Measurements from ENCODE around the gene BMP2.
A peak's percentile ranks its signal among the peaks of the same experiment; 100 is the strongest.

The BMP2 gene

DNA sequence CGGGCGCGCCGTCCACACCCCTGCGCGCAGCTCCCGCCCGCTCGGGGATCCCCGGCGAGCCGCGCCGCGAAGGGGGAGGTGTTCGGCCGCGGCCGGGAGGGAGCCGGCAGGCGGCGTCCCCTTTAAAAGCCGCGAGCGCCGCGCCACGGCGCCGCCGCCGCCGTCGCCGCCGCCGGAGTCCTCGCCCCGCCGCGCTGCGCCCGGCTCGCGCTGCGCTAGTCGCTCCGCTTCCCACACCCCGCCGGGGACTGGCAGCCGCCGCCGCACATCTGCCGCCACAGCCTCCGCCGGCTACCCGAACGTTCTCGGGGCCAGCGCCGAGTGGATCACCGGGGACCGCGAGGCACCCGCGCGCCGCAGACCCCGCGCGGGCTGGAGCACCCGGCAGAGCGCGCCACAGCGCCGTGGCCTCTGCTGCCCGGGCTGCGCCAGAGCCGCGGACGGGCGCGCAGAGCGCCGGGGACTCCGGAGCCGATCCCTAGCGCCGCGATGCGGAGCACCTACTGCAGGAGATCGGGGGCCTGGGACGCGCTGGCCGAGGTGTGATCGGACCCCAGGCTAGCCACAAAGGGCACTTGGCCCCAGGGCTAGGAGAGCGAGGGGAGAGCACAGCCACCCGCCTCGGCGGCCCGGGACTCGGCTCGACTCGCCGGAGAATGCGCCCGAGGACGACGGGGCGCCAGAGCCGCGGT is at the start of gene BMP2:
Gene BMP2 (plus strand): TSS at position 151 of the 692 bp plus-strand sequence. CDS start 2,441 bp downstream, outside the sequence.
- peak within 1 kb of the TSS; percentile 54 for H3K4me3 ChIP-seq (replicated peaks; ENCODE audit: low read depth, low read length)
- TF ChIP-seq, protein P1, sequence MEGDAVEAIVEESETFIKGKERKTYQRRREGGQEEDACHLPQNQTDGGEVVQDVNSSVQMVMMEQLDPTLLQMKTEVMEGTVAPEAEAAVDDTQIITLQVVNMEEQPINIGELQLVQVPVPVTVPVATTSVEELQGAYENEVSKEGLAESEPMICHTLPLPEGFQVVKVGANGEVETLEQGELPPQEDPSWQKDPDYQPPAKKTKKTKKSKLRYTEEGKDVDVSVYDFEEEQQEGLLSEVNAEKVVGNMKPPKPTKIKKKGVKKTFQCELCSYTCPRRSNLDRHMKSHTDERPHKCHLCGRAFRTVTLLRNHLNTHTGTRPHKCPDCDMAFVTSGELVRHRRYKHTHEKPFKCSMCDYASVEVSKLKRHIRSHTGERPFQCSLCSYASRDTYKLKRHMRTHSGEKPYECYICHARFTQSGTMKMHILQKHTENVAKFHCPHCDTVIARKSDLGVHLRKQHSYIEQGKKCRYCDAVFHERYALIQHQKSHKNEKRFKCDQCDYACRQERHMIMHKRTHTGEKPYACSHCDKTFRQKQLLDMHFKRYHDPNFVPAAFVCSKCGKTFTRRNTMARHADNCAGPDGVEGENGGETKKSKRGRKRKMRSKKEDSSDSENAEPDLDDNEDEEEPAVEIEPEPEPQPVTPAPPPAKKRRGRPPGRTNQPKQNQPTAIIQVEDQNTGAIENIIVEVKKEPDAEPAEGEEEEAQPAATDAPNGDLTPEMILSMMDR (IDR thresholded peaks at IDR 0.05; ENCODE audit: low read depth, low read length, missing control alignments) = no peak
- DNase-seq (ENCODE audit: extremely low read depth, low read depth) = no peak

DNA sequence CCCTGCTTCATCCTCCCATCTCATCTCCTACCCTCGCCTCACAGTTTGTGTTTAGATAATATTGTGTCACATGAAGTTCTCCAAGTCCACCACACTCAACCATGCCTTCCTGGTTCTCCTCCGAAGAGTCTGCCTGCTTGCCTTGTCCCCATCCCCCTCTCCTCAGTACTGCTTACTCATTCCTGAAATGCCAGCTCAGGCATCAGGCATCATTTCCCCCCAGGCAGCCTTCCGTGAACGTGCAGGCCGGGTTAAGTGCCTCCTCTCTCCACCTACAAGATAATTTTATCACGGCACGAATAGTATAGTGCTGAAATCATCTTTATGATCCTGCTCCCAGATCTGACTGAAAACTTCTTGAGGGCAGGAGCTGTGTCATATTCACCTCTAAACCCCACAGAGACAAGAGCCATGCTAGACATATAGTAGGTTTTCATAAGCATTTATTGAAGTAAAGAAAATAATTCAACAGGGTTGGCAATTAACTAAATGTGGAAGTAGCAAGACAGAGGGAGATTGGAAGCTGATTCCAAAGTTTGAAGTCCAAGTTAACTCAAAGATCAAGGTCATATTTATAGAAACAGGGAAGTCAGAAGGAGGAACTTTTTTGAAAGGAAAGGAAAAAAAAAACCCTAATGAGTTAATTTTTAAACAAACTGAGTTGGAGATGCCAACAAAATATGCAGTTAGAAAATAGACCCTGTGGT is 48.7 kb upstream of the BMP2 start:
- TF ChIP-seq, protein P1 (IDR thresholded peaks at IDR 0.05; ENCODE audit: low read depth, low read length, missing control alignments) = no peak
- no peak overlapping the region for H3K4me3 ChIP-seq (replicated peaks; ENCODE audit: low read depth, low read length)
- DNase-seq (ENCODE audit: extremely low read depth, low read depth) = no peak

DNA sequence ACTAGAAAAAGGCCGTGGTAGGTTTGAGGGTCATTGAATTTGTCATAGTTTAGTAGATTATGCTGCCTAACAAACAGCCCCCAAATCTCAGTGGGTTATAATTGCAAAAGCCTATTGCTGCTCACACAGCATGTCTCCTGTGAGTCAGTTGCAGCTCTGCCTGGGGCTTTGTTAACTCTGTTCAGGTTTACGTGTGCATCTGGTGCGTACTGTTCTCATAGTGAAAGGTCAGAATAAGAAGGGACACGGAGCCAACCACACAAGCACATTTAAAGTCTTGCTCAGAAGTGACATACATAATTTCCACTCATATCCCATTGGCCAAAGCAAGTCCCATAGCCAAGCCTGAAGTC is 48.1 kb upstream of the BMP2 start:
- H3K4me3 ChIP-seq (replicated peaks; ENCODE audit: low read depth, low read length) = no peak overlapping the region
- TF ChIP-seq, protein P1 (IDR thresholded peaks at IDR 0.05; ENCODE audit: low read depth, low read length, missing control alignments) = no peak
- no peak for DNase-seq (ENCODE audit: extremely low read depth, low read depth)

DNA sequence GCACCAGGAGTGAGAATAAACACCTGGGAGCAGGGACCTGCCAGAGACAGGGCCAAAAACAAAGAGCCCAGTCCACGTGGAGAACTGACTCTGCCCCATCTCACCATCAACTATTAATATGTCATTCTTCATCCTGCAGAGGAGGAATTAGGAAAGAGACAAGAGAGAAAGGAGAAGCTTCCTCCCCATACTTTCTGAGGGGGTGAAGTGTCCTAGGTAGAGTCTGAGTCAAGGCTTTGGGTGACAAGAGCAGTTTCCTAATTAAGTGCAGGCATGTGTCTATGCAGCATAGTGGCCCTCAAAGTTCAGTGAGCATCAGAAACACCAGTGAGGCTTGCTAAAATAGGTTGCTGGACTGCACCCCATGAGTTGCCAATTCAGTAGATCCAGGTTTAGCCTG is 40.7 kb upstream of the BMP2 start:
- TF ChIP-seq, protein P1 (IDR thresholded peaks at IDR 0.05; ENCODE audit: low read depth, low read length, missing control alignments) = no peak
- DNase-seq (ENCODE audit: extremely low read depth, low read depth) = no peak
- H3K4me3 ChIP-seq (replicated peaks; ENCODE audit: low read depth, low read length) = no peak overlapping the region

DNA sequence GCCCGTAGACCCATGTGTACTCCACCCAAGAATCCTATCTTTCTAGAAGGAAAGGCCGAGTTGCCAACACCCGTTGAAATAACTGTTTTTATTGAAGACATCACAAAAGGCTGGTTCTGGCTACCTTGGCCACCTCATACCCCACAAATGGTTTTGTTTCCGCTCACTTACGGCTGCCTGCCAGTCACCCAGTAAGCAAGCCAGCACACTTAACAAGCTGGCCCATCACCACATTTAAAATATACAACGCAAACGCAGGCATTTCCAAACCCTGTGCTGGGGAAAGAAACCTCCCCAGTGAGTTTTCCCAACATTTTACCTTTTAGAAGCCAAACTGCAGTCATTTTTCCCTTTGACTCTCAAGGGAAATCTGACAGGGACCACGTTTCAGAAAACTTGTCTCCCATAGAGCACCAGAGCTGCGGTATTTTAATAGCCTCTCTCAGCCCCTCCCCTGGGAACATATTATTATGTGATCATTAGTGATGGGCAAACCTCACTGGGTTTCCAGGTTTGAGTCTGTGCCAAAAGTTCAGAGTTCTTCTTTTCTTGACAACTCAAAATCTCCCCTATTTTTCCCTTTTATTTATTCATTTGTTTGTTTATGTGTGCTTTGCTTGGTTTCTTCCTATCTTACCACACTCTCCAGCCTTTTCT is 36.7 kb upstream of the BMP2 start:
- TF ChIP-seq, protein P1 (IDR thresholded peaks at IDR 0.05; ENCODE audit: low read depth, low read length, missing control alignments) = no peak
- no peak overlapping the region for H3K4me3 ChIP-seq (replicated peaks; ENCODE audit: low read depth, low read length)
- DNase-seq (ENCODE audit: extremely low read depth, low read depth) = no peak

DNA sequence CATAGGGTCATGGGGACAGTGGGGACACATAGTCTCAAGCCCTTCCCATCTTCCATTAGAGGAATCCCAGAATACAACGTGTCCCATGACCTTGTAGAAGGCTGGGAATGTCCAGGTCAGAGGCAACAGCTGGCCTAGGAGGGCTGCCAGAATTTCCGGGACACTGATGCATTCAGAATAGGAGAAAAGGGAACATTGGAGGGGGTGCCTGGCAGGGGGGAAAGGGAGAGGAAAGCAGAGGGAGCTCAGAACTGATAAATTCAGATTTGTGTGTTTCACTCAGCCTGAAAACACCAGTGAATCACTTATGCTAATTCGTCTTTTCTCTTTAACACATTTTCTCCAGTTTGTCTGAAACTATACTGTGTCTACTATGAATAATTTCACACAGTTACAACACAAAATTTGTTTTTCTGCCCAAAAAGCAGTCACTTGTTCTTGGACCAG is 35.5 kb upstream of the BMP2 start:
- H3K4me3 ChIP-seq (replicated peaks; ENCODE audit: low read depth, low read length) = no peak overlapping the region
- no peak for DNase-seq (ENCODE audit: extremely low read depth, low read depth)
- TF ChIP-seq, protein P1 (IDR thresholded peaks at IDR 0.05; ENCODE audit: low read depth, low read length, missing control alignments) = no peak

All from HFF-Myc (cell line).